CD4-positive, alpha-beta memory T cell (primary cell): ENCODE results near the gene SLC15A3. TPM values are rescaled to one million over a fixed set of nuclear protein-coding genes. Genes with fewer than 3 reads are reported as not detected.

Experiments
- CTCF ChIA-PET: fragments of 350-600 bp; sonication (Branson Sonifier 250); formaldehyde crosslinking; loops from one replicate; lab custom pipeline; 2021; ENCODE audit warnings: inconsistent platforms; ENCODE audit not compliant: partially characterized antibody; lab: Charles Lee
- POLR2A ChIA-PET: fragments of 350-600 bp; sonication (Branson Sonifier 250); formaldehyde crosslinking; loops from one replicate; lab custom pipeline; 2021; ENCODE audit not compliant: partially characterized antibody; lab: Charles Lee
- DNase-seq, 5 donors: peaks; one replicate each; pipeline versions ENCODE4 v3.0.0 to v3.0.0-alpha.2; 2020 to 2022; ENCODE audit warnings: mixed read lengths in 1 of 5
- H3K27ac ChIP-seq: one replicate; pipeline ENCODE4 v1.7.0; 2013; ENCODE audit warnings: low read depth, low read length
- H3K27me3 ChIP-seq: 2 replicates; pipeline ENCODE4 v1.7.0; 2013; ENCODE audit warnings: mild to moderate bottlenecking, low read length, moderate library complexity; ENCODE audit not compliant: insufficient read depth
- H3K36me3 ChIP-seq: 2 replicates; pipeline ENCODE4 v1.7.0; 2013; ENCODE audit warnings: mild to moderate bottlenecking, low read length, moderate library complexity; ENCODE audit not compliant: insufficient read depth
- H3K4me1 ChIP-seq: 2 replicates; pipeline ENCODE4 v1.7.0; 2013; ENCODE audit warnings: mild to moderate bottlenecking, low read length, moderate library complexity; ENCODE audit not compliant: insufficient read depth
- H3K4me3 ChIP-seq, 2 donors: one replicate each; pipeline ENCODE4 v1.7.0; 2013; ENCODE audit warnings: low read length in 2 of 2, mild to moderate bottlenecking in 1 of 2
- H3K9me3 ChIP-seq, 2 donors: one replicate each; pipeline ENCODE4 v1.7.0; 2013; ENCODE audit warnings: low read length in 2 of 2, control low read depth in 1 of 2; ENCODE audit not compliant: control insufficient read depth in 1 of 2
- H3K27ac Mint-ChIP-seq, 7 donors: one replicate each; pipeline ENCODE4 v1.8.0; 2020 to 2021; ENCODE audit warnings: mixed read lengths in 7 of 7, mild to moderate bottlenecking in 6 of 7, inconsistent platforms in 3 of 7, moderate library complexity in 3 of 7
- H3K27me3 Mint-ChIP-seq, 2 donors: one replicate each; pipeline ENCODE4 v1.8.0; 2020 to 2021; ENCODE audit warnings: mixed read lengths in 2 of 2
- H3K36me3 Mint-ChIP-seq, 2 donors: one replicate each; pipeline ENCODE4 v1.8.0; 2020 to 2021; ENCODE audit warnings: mixed read lengths in 2 of 2, inconsistent platforms in 1 of 2, mild to moderate bottlenecking in 1 of 2
- H3K4me1 Mint-ChIP-seq, 4 donors: one replicate each; pipeline ENCODE4 v1.8.0; 2020 to 2021; ENCODE audit warnings: mixed read lengths in 4 of 4, mild to moderate bottlenecking in 1 of 4
- H3K4me3 Mint-ChIP-seq, 8 donors: one replicate each; pipeline ENCODE4 v1.8.0; 2020 to 2021; ENCODE audit warnings: mixed read lengths in 8 of 8, mild to moderate bottlenecking in 7 of 8, moderate library complexity in 6 of 8, inconsistent platforms in 3 of 8
- H3K9me3 Mint-ChIP-seq, 8 donors: one replicate each; pipeline ENCODE4 v1.8.0; 2020 to 2021; ENCODE audit warnings: mixed read lengths in 8 of 8, mild to moderate bottlenecking in 5 of 8, inconsistent platforms in 3 of 8, moderate library complexity in 1 of 8
- intact Hi-C: fragments of 100-400 bp; cut with micrococcal nuclease; formaldehyde crosslinking; loops from one replicate; pipeline ENCODE4 v1.15.1; 2023
- polyA plus RNA-seq, 2 donors: library from polyadenylated mRNA; unstranded; fragments of 300-500 nt; fragmentation: Illumina TruSeq; gene quantifications; one replicate each; pipeline ENCODE4 v1.2.3, GENCODE V29; 2021
- total RNA-seq, 2 experiments: library from RNA; stranded (reverse); gene quantifications; one replicate each; pipeline ENCODE4 v1.2.3, GENCODE V29; 2021

Gene SLC15A3
- total and polyA plus RNA-seq, 4 experiments from 2014 or later = 0.29 to 5.4 (median 4.6) TPM; not detected in 1

DNA sequence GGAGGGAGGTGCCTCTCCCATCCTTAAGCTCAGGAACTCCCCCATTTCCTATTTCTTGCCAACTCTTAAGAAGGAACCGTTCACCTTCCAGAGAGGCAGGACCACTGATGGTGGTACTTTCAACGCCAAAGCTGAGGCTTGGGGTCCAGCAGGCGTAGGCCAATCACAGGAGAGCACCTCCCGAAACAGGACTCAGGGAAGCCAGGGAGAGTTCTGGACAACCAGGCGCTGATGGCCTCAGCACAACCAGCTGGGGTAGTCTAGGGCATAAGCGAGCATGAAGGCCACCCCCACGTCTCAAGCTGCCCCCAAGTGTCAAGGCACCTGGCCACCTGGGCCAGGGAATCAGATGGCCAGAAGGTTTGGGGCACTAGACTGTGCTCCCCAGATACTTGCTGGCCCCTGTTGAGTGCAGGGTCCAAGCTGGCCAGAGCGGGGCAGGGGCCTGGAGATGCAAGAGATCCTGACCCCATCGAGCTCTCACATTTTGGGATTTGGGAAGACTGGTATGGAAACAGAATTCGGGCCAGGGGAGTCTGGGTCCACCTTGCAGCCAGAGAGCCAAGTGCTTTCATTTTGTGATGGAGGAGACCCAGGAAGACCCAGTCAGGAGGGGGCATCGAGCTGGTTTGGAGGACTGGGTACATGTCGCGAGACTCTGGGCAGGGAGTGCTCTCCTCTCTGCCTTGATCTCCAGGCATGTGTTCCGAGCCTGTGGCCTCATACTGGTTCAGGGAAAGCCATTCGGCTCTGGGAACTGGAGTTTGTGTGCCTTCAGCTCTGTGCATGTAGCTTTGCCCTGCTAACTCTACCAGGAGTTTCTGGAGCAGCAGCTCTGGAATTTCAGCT, 20.4 kb upstream of the SLC15A3 start:
- Mint-ChIP-seq H3K27me3 (peaks cover 0 to 1% of the 10 kb centered on the region in 2 donors), H3K4me1 (peaks cover 30 to 58% (median 40%) of the 10 kb centered on the region in 4 donors), H3K9me3 (peaks cover 0 to 9% (median 3%) of the 10 kb centered on the region in 8 donors), H3K27ac (peak overlapping the region; percentile 88 to 98 (median 96)), H3K4me3 (peak overlapping the region; percentile 93 to 98 (median 96)), H3K36me3 (peaks cover 33 to 49% of the 10 kb centered on the region in 2 donors)
- Histone ChIP-seq H3K4me3 (peak overlapping the region; percentile 92 to 99), H3K27me3 (no peaks in the 10 kb centered on the region), H3K4me1 (peaks cover 43% of the 10 kb centered on the region), H3K27ac (peak overlapping the region; percentile 92), H3K36me3 (peaks cover 6% of the 10 kb centered on the region), H3K9me3 (no peaks in the 10 kb centered on the region)
- intact Hi-C loops = no loop called here
- CTCF ChIA-PET = interaction anchor here (0.8 to 3.5 kb wide), 6 partner anchors 10 to 129 kb away, joined by 3 to 16 read pairs (median 4); partner anchors contain the start of gene CD5
- POLR2A ChIA-PET = interaction anchor here (0.8 to 1.4 kb wide), 5 partner anchors 11 to 163 kb away, joined by 3 to 5 read pairs (median 4); no protein-coding TSS in a partner anchor
- peak in 3 of 5 donors; percentile 37 to 51 (median 43) for DNase-seq

DNA sequence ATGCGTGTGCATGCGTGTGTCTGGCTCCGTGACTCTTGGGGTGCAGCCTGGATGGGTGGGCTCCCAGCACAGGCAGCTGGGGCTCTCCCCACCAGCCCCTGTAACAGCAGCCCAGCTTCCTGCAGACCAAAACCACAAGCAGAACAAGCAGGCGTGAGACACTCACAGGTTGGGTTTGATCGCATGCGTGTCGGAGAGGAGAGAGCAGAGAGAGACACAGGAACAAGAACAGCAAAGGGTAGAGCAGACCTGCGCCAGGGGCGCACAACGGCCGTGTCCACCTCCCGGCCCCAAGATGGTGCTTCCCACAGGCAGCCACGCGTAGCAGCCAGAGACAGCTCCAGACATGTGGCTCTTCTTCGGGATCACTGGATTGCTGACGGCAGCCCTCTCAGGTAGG, 19.5 kb upstream of the SLC15A3 start, which contains the start of gene CD6:
Gene CD6 (plus strand): TSS at position 161 of the 400 bp plus-strand sequence. CDS start 186 bp downstream, at position 347.
- Histone ChIP-seq H3K36me3 (peaks cover 3% of the 10 kb centered on the region), H3K27ac (peak within 1 kb of the TSS; percentile 92), H3K4me3 (peak within 1 kb of the TSS; percentile 92 to 99), H3K9me3 (no peaks in the 10 kb centered on the region), H3K27me3 (no peaks in the 10 kb centered on the region), H3K4me1 (peaks cover 35% of the 10 kb centered on the region)
- Mint-ChIP-seq H3K4me1 (peaks cover 23 to 49% (median 32%) of the 10 kb centered on the region in 4 donors), H3K27ac (peak within 1 kb of the TSS; percentile 88 to 98 (median 96)), H3K36me3 (peaks cover 28 to 42% of the 10 kb centered on the region in 2 donors), H3K9me3 (peaks cover 0 to 9% (median 3%) of the 10 kb centered on the region in 8 donors), H3K27me3 (peaks cover 0 to 1% of the 10 kb centered on the region in 2 donors), H3K4me3 (peak within 1 kb of the TSS; percentile 93 to 98 (median 96))
- peak; percentile 70 to 87 (median 74) for DNase-seq
- ChIA-PET CTCF (interaction anchor here (0.8 to 3.5 kb wide), 18 partner anchors 9 to 140 kb away, joined by 3 to 18 read pairs (median 4); partner anchors contain the start of gene CD5), POLR2A (interaction anchor here (0.7 to 1.4 kb wide), 12 partner anchors 10 to 390 kb away, joined by 3 to 6 read pairs (median 4); partner anchors contain the start of gene CYB561A3)
- intact Hi-C loops = loop anchor here (1.0 to 2.0 kb wide), 4 partner anchors 15 to 111 kb away; partner anchors contain the start of gene TMEM109

DNA sequence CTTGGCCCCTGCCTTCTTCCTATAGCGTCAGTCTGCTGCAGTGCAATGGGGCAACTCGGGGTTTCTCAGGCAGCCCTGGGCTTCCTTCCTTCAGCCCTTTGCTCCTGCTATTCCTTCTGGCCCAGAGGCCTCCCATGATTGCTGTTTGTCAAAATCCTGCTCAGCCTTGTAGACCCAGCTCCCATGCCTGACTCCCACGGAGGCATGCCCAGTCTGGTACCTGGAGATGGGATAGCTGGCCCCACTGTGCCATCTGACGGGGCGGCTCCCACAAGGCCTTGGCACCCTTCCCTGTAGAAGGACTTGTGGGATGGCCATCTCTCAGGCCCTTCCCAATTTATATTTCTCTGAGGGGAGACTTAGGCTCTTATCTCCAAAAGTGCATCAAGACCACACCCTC, 18.9 kb upstream of the SLC15A3 start:
- Histone ChIP-seq H3K9me3 (no peaks in the 10 kb centered on the region), H3K27me3 (no peaks in the 10 kb centered on the region), H3K36me3 (peaks cover 3% of the 10 kb centered on the region), H3K27ac (peak overlapping the region; percentile 92), H3K4me1 (peaks cover 28% of the 10 kb centered on the region), H3K4me3 (peak overlapping the region; percentile 92 to 99)
- ChIA-PET CTCF (interaction anchor here (0.8 to 3.5 kb wide), 18 partner anchors 28 to 140 kb away, joined by 3 to 18 read pairs (median 4); partner anchors contain the start of gene CD5), POLR2A (interaction anchor here (0.7 to 1.6 kb wide), 12 partner anchors 17 to 391 kb away, joined by 3 to 6 read pairs (median 4); partner anchors contain the start of gene CYB561A3)
- Mint-ChIP-seq H3K4me1 (peaks cover 18 to 42% (median 26%) of the 10 kb centered on the region in 4 donors), H3K27me3 (peaks cover 0 to 1% of the 10 kb centered on the region in 2 donors), H3K27ac (peak overlapping the region; percentile 88 to 98 (median 96)), H3K9me3 (peaks cover 0 to 9% (median 3%) of the 10 kb centered on the region in 8 donors), H3K4me3 (peak overlapping the region; percentile 93 to 98 (median 96)), H3K36me3 (peaks cover 22 to 37% of the 10 kb centered on the region in 2 donors)
- intact Hi-C loops = loop anchor here (1.0 to 2.0 kb wide), 7 partner anchors 15 to 216 kb away; partner anchors contain the start of gene TMEM109
- no peak for DNase-seq

DNA sequence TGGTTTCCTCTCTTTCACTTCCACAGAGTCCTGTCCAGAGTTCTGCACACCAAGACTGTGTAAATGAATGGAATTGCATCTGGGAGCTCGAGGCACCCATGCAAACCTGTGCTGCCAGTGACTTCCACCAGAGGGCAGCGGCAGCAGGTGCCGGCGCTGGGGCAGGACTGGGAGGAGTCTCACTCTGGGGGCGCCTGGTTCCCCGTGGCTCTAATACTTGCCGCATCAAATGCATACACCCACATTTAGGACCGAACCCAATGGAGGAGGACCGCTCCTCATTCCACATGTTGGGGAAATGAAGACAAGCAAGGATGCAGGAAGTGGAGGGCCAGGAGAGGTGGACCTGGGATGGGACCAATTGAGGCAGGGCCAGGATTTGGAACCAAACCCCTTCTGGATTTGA, 18.4 kb upstream of the SLC15A3 start:
- intact Hi-C loops = loop anchor here (1.0 to 2.0 kb wide), 5 partner anchors 53 to 217 kb away; partner anchors contain the start of gene TMEM109
- peak; percentile 78 to 82 (median 80) for DNase-seq
- Histone ChIP-seq H3K4me1 (peaks cover 23% of the 10 kb centered on the region), H3K27ac (peak overlapping the region; percentile 92), H3K36me3 (peaks cover 3% of the 10 kb centered on the region), H3K27me3 (no peaks in the 10 kb centered on the region), H3K9me3 (no peaks in the 10 kb centered on the region), H3K4me3 (peak overlapping the region; percentile 38 to 92)
- Mint-ChIP-seq H3K4me1 (peaks cover 18 to 38% (median 24%) of the 10 kb centered on the region in 4 donors), H3K9me3 (peaks cover 0 to 9% (median 3%) of the 10 kb centered on the region in 8 donors), H3K27me3 (peaks cover 0 to 1% of the 10 kb centered on the region in 2 donors), H3K4me3 (peak overlapping the region; percentile 93 to 98 (median 96)), H3K36me3 (peaks cover 20 to 35% of the 10 kb centered on the region in 2 donors), H3K27ac (peak overlapping the region; percentile 88 to 98 (median 96))
- ChIA-PET POLR2A (interaction anchor here (0.7 to 1.6 kb wide), 3 partner anchors 100 to 122 kb away, joined by 3 to 6 read pairs (median 3); no protein-coding TSS in a partner anchor), CTCF (interaction anchor here (0.9 to 3.5 kb wide), 25 partner anchors 9 to 188 kb away, joined by 3 to 18 read pairs (median 5); no protein-coding TSS in a partner anchor)

DNA sequence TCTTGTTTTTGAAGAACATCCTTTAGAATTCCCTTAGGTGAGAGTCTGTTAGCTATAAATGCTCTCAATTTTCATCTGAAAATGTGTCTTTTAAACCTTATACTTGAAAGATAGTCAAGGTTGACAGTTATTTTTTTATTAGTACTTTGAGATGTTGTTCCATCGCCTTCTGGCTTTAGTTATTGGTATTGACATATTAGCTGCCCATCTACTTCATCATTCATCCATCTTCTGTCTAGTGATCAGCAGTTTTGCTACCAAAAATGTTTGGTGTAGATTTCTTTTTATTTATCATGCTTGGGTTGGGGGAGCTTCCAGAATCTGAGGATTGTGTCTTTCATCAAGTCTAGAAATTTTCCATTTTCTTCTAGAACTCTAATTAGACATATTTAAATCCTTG, 16.2 kb upstream of the SLC15A3 start:
- H3K9me3 ChIP-seq = no peaks in the 10 kb centered on the region
- Mint-ChIP-seq H3K4me1 (peaks cover 14 to 18% (median 15%) of the 10 kb centered on the region in 4 donors), H3K27ac (peak overlapping the region in 1 of 7 donors; percentile 51), H3K4me3 (no peak overlapping the region), H3K27me3 (peaks cover 0 to 1% of the 10 kb centered on the region in 2 donors), H3K9me3 (peaks cover 0 to 9% (median 3%) of the 10 kb centered on the region in 8 donors), H3K36me3 (peaks cover 4 to 16% of the 10 kb centered on the region in 2 donors)
- no peak overlapping the region for H3K27ac ChIP-seq
- CTCF ChIA-PET = interaction anchor here (0.6 to 2.1 kb wide), 3 partner anchors 15 to 165 kb away, joined by 3 to 12 read pairs (median 4); no protein-coding TSS in a partner anchor
- no peaks in the 10 kb centered on the region for H3K36me3 ChIP-seq
- H3K27me3 ChIP-seq = no peaks in the 10 kb centered on the region
- intact Hi-C loops = no loop called here
- POLR2A ChIA-PET = interaction anchor here (1.2 to 1.5 kb wide), 2 partner anchors 9 to 11 kb away, joined by 3 to 5 read pairs; no protein-coding TSS in a partner anchor
- H3K4me3 ChIP-seq = no peak overlapping the region
- DNase-seq = no peak
- H3K4me1 ChIP-seq = peaks cover 15% of the 10 kb centered on the region

DNA sequence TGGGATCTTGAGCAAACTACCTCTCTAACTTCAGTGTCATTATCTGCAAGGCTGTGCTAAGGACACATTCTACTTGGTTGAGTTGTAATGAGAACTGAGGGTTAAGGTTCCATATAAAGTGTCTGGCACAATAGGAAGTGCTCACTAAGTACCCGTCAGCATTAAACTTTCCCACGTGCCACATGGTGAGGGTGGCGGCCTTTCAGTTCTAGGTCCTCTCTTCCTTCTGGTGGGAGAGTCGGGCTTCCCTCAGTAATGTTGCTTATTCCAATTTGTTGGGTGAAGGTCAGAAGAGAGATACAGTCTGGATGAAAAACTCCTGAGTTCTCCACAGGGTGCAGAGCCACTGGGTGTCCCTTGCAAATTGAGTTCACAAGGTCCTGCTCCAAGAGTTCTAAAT, 14.9 kb upstream of the SLC15A3 start:
- POLR2A ChIA-PET = interaction anchor here (1.5 kb wide), 1 partner anchor 12 kb away, joined by 5 read pairs; no protein-coding TSS in a partner anchor
- no peak overlapping the region for H3K27ac Mint-ChIP-seq
- CTCF ChIA-PET = no interaction called here

More for the DNA sequence above, 14.9 kb upstream of the SLC15A3 start:
- H3K4me1 Mint-ChIP-seq = peaks cover 14 to 17% (median 15%) of the 10 kb centered on the region in 4 donors
- H3K4me3 Mint-ChIP-seq = no peak overlapping the region
- no peak for DNase-seq
- H3K4me3 ChIP-seq = no peak overlapping the region
- H3K9me3 Mint-ChIP-seq = peaks cover 0 to 9% (median 3%) of the 10 kb centered on the region in 8 donors
- H3K27me3 Mint-ChIP-seq = peaks cover 0 to 1% of the 10 kb centered on the region in 2 donors
- intact Hi-C loops = no loop called here
- H3K36me3 Mint-ChIP-seq = peaks cover 0 to 4% of the 10 kb centered on the region in 2 donors
- no peaks in the 10 kb centered on the region for H3K36me3 ChIP-seq
- no peaks in the 10 kb centered on the region for H3K27me3 ChIP-seq
- no peaks in the 10 kb centered on the region for H3K9me3 ChIP-seq
- H3K27ac ChIP-seq = no peak overlapping the region
- peaks cover 15% of the 10 kb centered on the region for H3K4me1 ChIP-seq
